ENCODE results near the gene PPIF.

PPIF gene

GRCh38 chr10:79347226-79347893 is at the start of gene PPIF:
TSS of gene PPIF (plus strand) at chr10:79347469. CDS start at chr10:79347549, 80 bp downstream.
- no peak for FAIRE-seq

GRCh38 chr10:79298403-79299244 is 48.6 kb upstream of the PPIF start:
- no peak for FAIRE-seq

DNA sequence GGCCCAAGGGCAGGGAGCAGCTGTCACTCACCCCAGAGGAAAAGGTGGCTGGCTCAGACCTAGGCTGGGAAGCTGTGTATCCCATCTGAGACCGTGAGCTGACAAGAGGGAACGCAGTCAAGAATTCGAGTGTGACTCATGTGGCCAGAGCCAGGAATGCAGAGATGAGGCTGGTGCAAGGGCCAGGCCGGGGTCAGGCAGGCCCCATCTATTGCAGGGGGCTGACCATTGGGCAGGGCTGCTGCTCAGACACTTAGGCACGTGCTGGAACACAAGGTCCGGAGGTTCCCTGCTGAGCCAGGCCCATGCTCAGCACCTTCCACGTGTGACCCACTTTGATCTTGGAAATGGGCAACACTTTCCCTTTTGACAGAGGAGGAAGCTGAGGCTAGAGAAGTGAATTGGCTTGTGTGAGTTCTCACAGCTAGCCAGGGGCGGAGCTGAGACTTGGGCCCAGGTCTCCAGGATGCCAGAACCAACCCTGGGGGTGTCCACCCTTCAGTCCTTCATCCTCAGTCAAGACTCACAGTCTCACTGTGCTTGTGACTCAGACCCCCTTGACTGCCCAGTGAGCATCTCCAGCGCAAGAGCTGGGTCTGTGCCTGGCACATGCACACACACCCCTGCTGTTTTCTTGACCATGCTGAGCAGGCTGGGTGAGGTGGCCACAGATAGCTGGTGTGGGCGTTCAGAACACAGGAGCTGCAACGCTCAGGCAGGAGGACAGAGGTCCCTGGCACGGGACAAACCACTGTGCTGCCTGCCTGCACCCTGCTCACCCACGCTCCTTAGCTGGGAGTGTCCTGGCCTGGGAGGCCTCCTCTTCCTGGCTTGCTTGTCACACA is 47.6 kb upstream of the PPIF start:
- no peak for FAIRE-seq

GRCh38 chr10:79300711-79301110 is 46.6 kb upstream of the PPIF start:
- no peak for FAIRE-seq

GRCh38 chr10:79301754-79302530 is 45.3 kb upstream of the PPIF start:
- FAIRE-seq = no peak

GRCh38 chr10:79303631-79304478 is 43.4 kb upstream of the PPIF start:
- no peak for FAIRE-seq

DNA sequence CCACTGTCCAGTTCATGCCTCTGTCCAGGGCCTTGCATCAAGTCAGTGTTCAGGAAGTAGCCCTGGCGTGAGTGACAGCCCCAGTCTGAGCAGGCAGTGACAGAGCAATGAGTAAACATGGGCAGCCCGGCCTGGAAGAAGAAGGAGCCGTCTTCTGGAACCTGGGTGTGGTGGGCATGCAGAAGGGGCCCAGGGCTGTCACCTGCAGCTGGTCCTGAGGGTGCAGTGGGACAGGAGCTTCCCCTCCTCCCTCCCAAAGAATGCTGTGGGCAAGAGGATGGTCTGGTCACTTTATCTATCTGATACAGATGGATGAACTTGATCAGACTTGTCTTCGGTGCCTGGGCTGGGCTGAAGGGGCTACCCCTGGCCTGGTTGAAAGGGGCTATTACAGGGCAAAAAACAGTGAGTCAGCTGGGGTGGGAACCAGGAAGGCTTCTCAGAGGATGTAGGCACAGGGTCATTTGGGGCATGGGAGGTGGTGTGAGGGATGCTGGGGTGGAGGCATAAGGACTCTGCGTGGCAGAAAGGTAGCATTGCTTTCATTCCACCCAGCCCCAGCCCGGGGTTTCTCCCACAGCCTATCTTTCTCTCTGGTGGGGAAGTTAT is 42.7 kb upstream of the PPIF start:
- FAIRE-seq = no peak

- no peak for FAIRE-seq
Measured at GRCh38 chr10:79305515-79305914, 41.8 kb upstream of the PPIF start.

DNA sequence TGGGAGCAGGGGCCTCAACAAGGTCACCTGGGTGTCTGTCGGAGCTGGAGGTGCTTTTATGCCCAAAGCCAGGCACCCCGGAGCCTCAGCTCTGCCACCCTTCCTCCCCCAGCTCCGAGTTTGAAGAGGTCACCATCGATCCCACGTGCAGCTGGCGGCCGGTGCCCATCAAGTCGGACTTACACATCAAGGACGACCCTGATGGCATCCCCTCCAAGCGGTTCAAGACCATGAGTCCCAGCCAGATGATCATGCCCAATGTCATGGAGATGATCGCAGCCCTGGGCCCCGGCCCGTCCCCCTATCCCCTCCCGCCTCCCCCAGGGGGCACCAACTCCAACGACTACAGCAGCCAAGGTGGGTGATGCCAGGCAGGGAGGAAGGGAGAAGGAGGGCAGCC is 41.3 kb upstream of the PPIF start:
- FAIRE-seq = no peak

GRCh38 chr10:79306644-79307220 is 40.5 kb upstream of the PPIF start:
- FAIRE-seq = no peak

GRCh38 chr10:79308016-79308415 is 39.3 kb upstream of the PPIF start:
- no peak for FAIRE-seq

DNA sequence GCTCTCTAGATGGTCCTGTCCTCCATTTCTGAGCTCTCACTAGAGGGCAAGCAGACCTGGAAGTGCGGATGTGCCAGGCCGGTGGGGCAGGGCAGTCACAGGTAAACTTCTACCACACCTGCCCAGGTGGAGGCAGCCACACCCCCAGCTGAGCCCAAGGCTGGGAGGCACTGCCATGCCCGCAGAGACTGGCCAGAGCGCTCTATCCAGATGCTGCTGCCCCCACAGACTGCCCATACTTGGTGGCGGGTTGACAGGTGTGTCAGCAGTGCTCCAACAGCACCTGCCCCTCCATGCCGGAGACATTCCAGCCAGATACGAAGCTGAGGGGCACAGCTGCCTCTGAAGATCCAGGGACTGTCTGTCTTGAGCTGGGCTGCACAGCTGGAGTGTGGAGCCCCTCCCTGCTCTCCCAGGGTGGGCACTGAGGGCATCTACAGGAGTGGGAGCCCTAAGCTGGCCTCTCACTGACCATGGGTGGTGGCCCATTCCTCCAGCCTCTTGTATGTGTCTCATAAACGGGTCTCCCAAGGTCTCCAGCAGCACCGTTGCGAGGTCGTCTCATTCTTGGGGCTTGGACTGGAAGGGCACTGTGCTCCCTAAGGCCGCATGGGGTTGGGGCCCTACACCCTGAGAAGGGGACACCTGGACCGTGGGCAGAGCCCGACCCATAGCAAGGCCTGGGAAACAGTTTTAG is 38.2 kb upstream of the PPIF start:
- no peak for FAIRE-seq

GRCh38 chr10:79310200-79310865 is 36.9 kb upstream of the PPIF start:
- FAIRE-seq = no peak

GRCh38 chr10:79310911-79311573 is 36.2 kb upstream of the PPIF start:
- FAIRE-seq = no peak

DNA sequence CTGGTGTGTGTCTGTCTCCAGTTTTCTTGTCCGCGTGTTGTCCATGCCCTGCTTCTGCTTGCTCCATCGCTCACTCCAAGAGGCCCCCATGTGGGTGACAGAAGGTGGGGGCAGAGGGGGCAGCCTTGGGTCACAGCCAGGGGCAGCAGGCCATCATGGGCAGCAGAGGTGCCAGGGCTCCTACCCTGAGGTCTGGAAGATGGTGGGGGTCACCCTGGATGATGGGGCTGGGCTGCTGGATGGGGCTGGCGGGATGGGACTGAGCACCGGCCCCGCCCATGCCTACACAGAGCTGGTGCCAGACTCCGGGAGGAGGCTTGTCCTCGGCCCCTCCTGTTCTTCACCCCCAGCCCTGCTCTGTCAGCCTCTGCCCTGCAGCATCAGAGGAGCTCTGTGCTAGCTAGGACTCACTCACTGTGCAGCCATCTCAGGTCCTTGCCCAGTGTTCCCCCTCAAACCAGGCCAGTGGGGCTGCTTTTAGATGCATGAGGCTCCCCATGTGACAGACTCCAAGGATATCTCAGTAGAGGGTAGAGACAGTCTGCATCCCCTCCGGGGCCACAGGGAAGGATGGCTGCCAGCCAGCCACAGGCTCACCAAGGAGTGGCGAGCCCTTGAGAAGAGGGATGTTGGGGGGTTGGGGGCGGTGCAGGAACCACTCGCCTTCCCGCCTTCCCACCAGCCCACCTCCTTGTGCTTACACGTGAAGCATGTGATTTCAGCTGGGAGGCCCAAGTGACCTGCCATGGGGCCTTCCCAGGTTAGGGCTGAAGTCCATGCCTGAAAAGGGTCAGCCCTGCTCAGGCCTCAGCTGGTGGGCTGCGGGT is 35.5 kb upstream of the PPIF start:
- FAIRE-seq = no peak

GRCh38 chr10:79312601-79313187 is 34.6 kb upstream of the PPIF start:
- FAIRE-seq = no peak

DNA sequence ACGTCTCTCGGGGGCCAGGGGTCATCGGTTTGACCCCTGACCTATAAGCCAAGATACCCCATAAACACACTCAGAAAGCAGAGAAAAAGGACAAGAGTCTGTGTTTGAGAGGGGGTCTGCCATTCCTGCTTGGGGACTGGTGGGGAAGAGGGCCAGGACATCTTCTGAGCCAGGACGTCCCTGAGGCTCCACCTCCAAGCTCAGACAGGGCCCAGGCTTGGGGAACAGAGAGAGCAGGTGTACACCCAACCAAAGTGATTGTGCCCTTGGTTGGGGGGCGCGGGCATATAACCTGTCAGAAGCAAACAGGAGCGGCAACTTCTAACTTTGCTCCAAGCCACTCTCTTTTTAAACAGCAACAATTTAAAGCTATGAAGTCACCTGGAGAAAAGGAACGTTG is 33.9 kb upstream of the PPIF start:
- no peak for FAIRE-seq

Data from colon (tissue), 2 donors.